Right lobe of liver (tissue), 4 donors: Measurements from ENCODE around the gene UBE2E1.

Experiments used
- POLR2A ChIP-seq: fragments of 450-650 bp; IDR thresholded peaks from one replicate; pipeline ENCODE4 v1.6.1; 2017; ENCODE audit warnings: antibody characterized with exemption, mild to moderate bottlenecking
- TF ChIP-seq, protein P1 (sequence below), 4 donors: fragments of 200-600 bp in 3 of 4; fragments of 450-650 bp in 1 of 4; IDR thresholded peaks; one replicate each; pipeline versions ENCODE4 v1.5.1 to v1.8.0; 2016 to 2022; ENCODE audit warnings: antibody characterized with exemption in 4 of 4, mild to moderate bottlenecking in 2 of 4
- donor health status: DM: no; HTN: no; CAD: no.
- donor health status: DM: no; HTN: no; CAD: no.
- donor health status: DM: no; HTN: yes; CAD: no.

GRCh38 chr3:23811919-23812318 lies 6.2 kb downstream of the UBE2E1 start:
- TF ChIP-seq, protein P1, sequence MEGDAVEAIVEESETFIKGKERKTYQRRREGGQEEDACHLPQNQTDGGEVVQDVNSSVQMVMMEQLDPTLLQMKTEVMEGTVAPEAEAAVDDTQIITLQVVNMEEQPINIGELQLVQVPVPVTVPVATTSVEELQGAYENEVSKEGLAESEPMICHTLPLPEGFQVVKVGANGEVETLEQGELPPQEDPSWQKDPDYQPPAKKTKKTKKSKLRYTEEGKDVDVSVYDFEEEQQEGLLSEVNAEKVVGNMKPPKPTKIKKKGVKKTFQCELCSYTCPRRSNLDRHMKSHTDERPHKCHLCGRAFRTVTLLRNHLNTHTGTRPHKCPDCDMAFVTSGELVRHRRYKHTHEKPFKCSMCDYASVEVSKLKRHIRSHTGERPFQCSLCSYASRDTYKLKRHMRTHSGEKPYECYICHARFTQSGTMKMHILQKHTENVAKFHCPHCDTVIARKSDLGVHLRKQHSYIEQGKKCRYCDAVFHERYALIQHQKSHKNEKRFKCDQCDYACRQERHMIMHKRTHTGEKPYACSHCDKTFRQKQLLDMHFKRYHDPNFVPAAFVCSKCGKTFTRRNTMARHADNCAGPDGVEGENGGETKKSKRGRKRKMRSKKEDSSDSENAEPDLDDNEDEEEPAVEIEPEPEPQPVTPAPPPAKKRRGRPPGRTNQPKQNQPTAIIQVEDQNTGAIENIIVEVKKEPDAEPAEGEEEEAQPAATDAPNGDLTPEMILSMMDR (IDR thresholded peaks at IDR 0.05): no peak
- TF ChIP-seq POLR2A: no peak
